HepG2 (cell line): ENCODE measurements around the gene DNAAF3. TPM values are rescaled to one million over a fixed set of nuclear protein-coding genes. Genes with fewer than 3 reads are reported as not detected.

Experiments
- ATAC-seq: fragments of 200-7000 bp; cut with Tn5 transposase; 3 replicates; pipeline ENCODE4 v1.9.1; 2020; ENCODE audit warnings: mild to moderate bottlenecking, moderate library complexity
- BruUV-seq: library from RNA; stranded (reverse); fragments of 400-500 nt; replicated peaks from 2 replicates; lab custom pipeline; 2021; lab: Mats Ljungman, UMichigan
- CTCF ChIA-PET: fragments of 300-600 bp; formaldehyde crosslinking; extraction: SDS; loops from one replicate; lab custom pipeline; 2021; ENCODE audit warnings: low total read pairs, inconsistent platforms, low intra/inter-chr PET ratio; lab: Yijun Ruan, JAX
- POLR2A ChIA-PET: fragments of 350-600 bp; sonication (Branson Sonifier 250); formaldehyde crosslinking; loops from one replicate; lab custom pipeline; 2020; ENCODE audit warnings: antibody characterized with exemption, inconsistent platforms; lab: Yijun Ruan, JAX
- DNase-seq: peaks from one replicate; pipeline ENCODE4 v3.0.0-alpha.2; 2015; ENCODE audit warnings: low spot score
- FAIRE-seq: peaks from 3 replicates; lab custom pipeline; 2011; peaks lifted over from hg19 to GRCh38; lab: Jason Lieb, UNC
- H2AFZ ChIP-seq: one replicate; pipeline ENCODE4 v1.6.1; 2011; ENCODE audit warnings: low read length, inconsistent platforms
- H3K27ac ChIP-seq: fragments of 300-600 bp; 3 replicates; pipeline ENCODE4 v1.8.0; 2011; ENCODE audit warnings: mixed run types, mild to moderate bottlenecking, mixed read lengths, low read length, inconsistent platforms; ENCODE audit not compliant: insufficient read depth; ENCODE audit errors: extremely low read length
- H3K27me3 ChIP-seq, 2 experiments: fragments of 200-600 bp in 1 of 2; 2 replicates in 1 of 2; 3 replicates in 1 of 2; pipeline versions ENCODE4 v1.6.0 to v1.8.0; 2011; ENCODE audit warnings: low read length in 2 of 2, mild to moderate bottlenecking in 2 of 2, moderate library complexity in 2 of 2, inconsistent platforms in 1 of 2; ENCODE audit not compliant: insufficient read depth in 2 of 2, control insufficient read depth in 1 of 2
- H3K36me3 ChIP-seq, 2 experiments: fragments of 200-600 bp in 1 of 2; replicated peaks in 1 of 2; 2 replicates in 1 of 2; 3 replicates in 1 of 2; pipeline versions ENCODE4 v1.5.1 to v1.8.0; 2011; ENCODE audit warnings: low read length in 2 of 2, inconsistent platforms in 1 of 2; ENCODE audit not compliant: insufficient read depth in 2 of 2, control insufficient read depth in 1 of 2
- H3K4me1 ChIP-seq: 2 replicates; pipeline ENCODE4 v1.5.1; 2012; ENCODE audit warnings: low read length, inconsistent platforms; ENCODE audit not compliant: insufficient read depth
- H3K4me2 ChIP-seq: 2 replicates; pipeline ENCODE4 v1.6.0; 2011; ENCODE audit warnings: low read depth, low read length, inconsistent platforms
- H3K4me3 ChIP-seq, 3 experiments: fragments of 200-600 bp in 1 of 3; sonication (generic), shearing (Covaris generic) in 1 of 3; replicated peaks in 1 of 3; 2 replicates each; pipeline ENCODE4 v1.5.1; 2011 to 2016; ENCODE audit warnings: low read length in 3 of 3, inconsistent platforms in 2 of 3, low read depth in 2 of 3, mild to moderate bottlenecking in 2 of 3, control low read depth in 1 of 3, mixed read lengths in 1 of 3; ENCODE audit not compliant: insufficient read depth in 1 of 3
- H3K79me2 ChIP-seq: one replicate; pipeline ENCODE4 v1.6.1; 2011; ENCODE audit warnings: low read length, inconsistent platforms; ENCODE audit not compliant: insufficient read depth
- H3K9ac ChIP-seq: 2 replicates; pipeline ENCODE4 v1.6.0; 2011; ENCODE audit warnings: mild to moderate bottlenecking, low read depth, low read length, inconsistent platforms; ENCODE audit not compliant: insufficient read depth
- H3K9me3 ChIP-seq: 2 replicates; pipeline ENCODE4 v1.5.1; 2012; ENCODE audit warnings: mild to moderate bottlenecking, low read length
- H4K20me1 ChIP-seq: 2 replicates; pipeline ENCODE4 v1.6.0; 2011; ENCODE audit warnings: inconsistent platforms, mild to moderate bottlenecking, low read length, moderate library complexity; ENCODE audit not compliant: insufficient read depth
- ELF1 ChIP-seq: sonication (generic); formaldehyde crosslinking; IDR thresholded peaks from 2 replicates; pipeline ENCODE4 v1.4.0; 2020; ENCODE audit warnings: missing genetic modification reagents
- MAF1 ChIP-seq: sonication (generic); formaldehyde crosslinking; IDR thresholded peaks from 2 replicates; pipeline ENCODE4 v1.5.0; 2020; ENCODE audit warnings: missing genetic modification reagents, borderline replicate concordance
- ZBTB38 ChIP-seq: sonication (generic); formaldehyde crosslinking; IDR thresholded peaks from 2 replicates; pipeline ENCODE4 v1.5.1; 2020; ENCODE audit warnings: mild to moderate bottlenecking, missing genetic modification reagents
- ZNF550 ChIP-seq: sonication (generic); formaldehyde crosslinking; IDR thresholded peaks from 2 replicates; pipeline ENCODE4 v1.4.0; 2020; ENCODE audit warnings: mild to moderate bottlenecking, missing genetic modification reagents, borderline replicate concordance
- ZNF768 ChIP-seq: sonication (generic); formaldehyde crosslinking; IDR thresholded peaks from 2 replicates; pipeline ENCODE4 v1.4.0; 2020; ENCODE audit warnings: missing genetic modification reagents
- WGBS: methylation state at CpG from one replicate; pipeline ENCODE4 v1.1.6; 2017; ENCODE audit warnings: low lambda C conversion rate; 5-methylcytosine and 5-hydroxymethylcytosine counted together
- in situ Hi-C: cut with HindIII; loops from 2 replicates; pipeline ENCODE4 v1.10.0; 2017; ENCODE audit warnings: low pct_unique_long_range_greater_than_20kb; ENCODE audit not compliant: extremely low pct_ligation_motif_present
- intact Hi-C: fragments of 100-400 bp; cut with micrococcal nuclease; formaldehyde crosslinking; loops from one replicate; pipeline ENCODE4 v1.10.0; 2022; ENCODE audit not compliant: unreplicated experiment
- polyA plus RNA-seq, 8 experiments: library from polyadenylated mRNA; depleted of rRNA in 3 of 8; stranded (reverse) in 7 of 8; unstranded in 1 of 8; fragments of >200 nt; fragmentation: Illumina TruSeq in 4 of 8; extraction: Trizol in 4 of 8; gene quantifications; 2 replicates each; pipeline versions ENCODE4 v1.2.1 to v1.2.3, GENCODE V29; 2011 to 2016; ENCODE audit warnings: low read depth in 4 of 8, missing spikeins in 1 of 8, mixed read lengths in 1 of 8; ENCODE audit not compliant: insufficient read depth in 1 of 8
- total RNA-seq, 5 experiments: library from RNA; depleted of rRNA; stranded (reverse); fragments of >200 nt; fragmentation: Illumina TruSeq; extraction: Trizol; gene quantifications; 2 replicates each; pipeline ENCODE4 v1.2.3, GENCODE V29; 2016; ENCODE audit warnings: low read depth in 1 of 5
- TF ChIP-seq, protein P1 (sequence below): IDR thresholded peaks from 2 replicates; pipeline ENCODE4 v1.6.1; 2018; ENCODE audit warnings: missing genetic modification reagents

DNAAF3 gene
- total and polyA plus RNA-seq, 2 of the 13 experiments (the other 11 are each of a cell fraction or from before 2014, with no cell fraction given) = 0.30 to 0.40 TPM

DNA sequence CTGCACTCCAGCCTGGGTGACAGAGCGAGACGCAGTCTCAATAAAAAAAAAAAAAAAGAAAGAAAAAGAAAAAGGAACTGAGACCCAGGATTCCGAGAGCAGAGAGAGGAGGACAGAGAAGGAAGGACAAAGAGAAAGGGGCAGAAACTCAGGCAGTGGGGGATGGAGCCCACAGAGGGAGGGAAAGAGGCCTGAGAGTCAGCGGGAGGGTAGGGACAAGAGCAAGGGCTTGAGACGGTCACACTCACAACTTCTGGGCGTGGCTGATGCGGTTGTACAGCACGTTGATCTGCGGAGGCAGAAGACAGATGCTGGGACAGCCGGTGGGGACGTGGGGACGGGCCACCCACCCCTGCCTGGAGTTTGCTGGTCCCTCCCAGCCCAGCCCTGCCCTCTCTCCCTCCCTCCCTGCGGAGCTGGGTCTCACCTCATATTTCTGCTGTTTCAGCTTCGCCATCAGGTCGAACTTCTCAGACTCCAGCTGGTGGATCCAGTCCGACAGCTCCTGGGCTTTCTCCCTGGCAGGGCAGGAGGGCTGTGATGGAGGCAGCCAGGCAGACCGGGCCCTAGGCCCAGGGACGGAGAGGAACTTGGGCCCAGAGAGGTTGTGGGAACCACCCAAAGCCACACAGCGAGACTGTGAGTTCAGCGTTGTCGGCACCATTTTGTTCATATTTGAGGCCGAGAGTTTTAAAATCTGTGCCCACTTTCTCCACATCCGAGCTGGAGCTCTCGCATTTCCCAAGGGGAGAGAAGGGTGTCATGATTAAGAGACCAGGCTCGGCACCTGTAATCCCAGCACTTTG is 32.6 kb downstream of the DNAAF3 start:
- TF ChIP-seq ZNF768 (CRISPR knock-in tag) = peak; percentile 97
- no peak for TF ChIP-seq ELF1
- TF ChIP-seq, protein P1, sequence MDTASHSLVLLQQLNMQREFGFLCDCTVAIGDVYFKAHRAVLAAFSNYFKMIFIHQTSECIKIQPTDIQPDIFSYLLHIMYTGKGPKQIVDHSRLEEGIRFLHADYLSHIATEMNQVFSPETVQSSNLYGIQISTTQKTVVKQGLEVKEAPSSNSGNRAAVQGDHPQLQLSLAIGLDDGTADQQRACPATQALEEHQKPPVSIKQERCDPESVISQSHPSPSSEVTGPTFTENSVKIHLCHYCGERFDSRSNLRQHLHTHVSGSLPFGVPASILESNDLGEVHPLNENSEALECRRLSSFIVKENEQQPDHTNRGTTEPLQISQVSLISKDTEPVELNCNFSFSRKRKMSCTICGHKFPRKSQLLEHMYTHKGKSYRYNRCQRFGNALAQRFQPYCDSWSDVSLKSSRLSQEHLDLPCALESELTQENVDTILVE (CRISPR knock-in tag) = no peak
- no peak for TF ChIP-seq ZNF550 (CRISPR knock-in tag)
- no peak for TF ChIP-seq MAF1
- no peak for TF ChIP-seq ZBTB38 (CRISPR knock-in tag)
- no peak overlapping the region for H2AFZ ChIP-seq
- intact Hi-C loops = loop anchor here (5.0 kb wide), 1 partner anchor 252 kb away; no protein-coding TSS in a partner anchor
- no peak for DNase-seq
- H3K9me3 ChIP-seq = no peaks in the 10 kb centered on the region
- no peaks in the 10 kb centered on the region for H4K20me1 ChIP-seq
- POLR2A ChIA-PET = interaction anchor here (0.7 kb wide), 1 partner anchor 16 kb away, joined by 4 read pairs; the partner anchor contains the start of gene PPP1R12C
- peaks cover 0 to 23% of the 10 kb centered on the region in 2 experiments; a peak in 1 of 5 replicates for H3K27me3 ChIP-seq
- ATAC-seq = no peak
- in situ Hi-C loops = no loop called here
- H3K36me3 ChIP-seq = no peaks in the 10 kb centered on the region
- no TSS peak for BruUV-seq
- no peak overlapping the region for H3K27ac ChIP-seq
- no peaks in the 10 kb centered on the region for H3K4me1 ChIP-seq
- CTCF ChIA-PET = interaction anchor here (1.2 to 1.6 kb wide), 2 partner anchors 35 to 46 kb away, joined by 4 to 9 read pairs; no protein-coding TSS in a partner anchor
- H3K79me2 ChIP-seq = no peaks in the 10 kb centered on the region
- 64% methylated on average over 19 of the region's 25 CpGs for WGBS
- H3K4me2 ChIP-seq = no peak overlapping the region
- no peak for FAIRE-seq
- no peak overlapping the region for H3K4me3 ChIP-seq
- no peak overlapping the region for H3K9ac ChIP-seq
